ENCODE measurements around the gene SPEF2.
"Not testable (repeated sequence)": the region's sequence is repeated elsewhere in the genome, so short reads cannot be mapped to it uniquely, and the experiment has no call there.

Gene SPEF2

GRCh38 chr5:35853631-35854030, 236.0 kb downstream of the SPEF2 start:
- DNase-seq (ENCODE audit: low spot score) = no peak

DNA sequence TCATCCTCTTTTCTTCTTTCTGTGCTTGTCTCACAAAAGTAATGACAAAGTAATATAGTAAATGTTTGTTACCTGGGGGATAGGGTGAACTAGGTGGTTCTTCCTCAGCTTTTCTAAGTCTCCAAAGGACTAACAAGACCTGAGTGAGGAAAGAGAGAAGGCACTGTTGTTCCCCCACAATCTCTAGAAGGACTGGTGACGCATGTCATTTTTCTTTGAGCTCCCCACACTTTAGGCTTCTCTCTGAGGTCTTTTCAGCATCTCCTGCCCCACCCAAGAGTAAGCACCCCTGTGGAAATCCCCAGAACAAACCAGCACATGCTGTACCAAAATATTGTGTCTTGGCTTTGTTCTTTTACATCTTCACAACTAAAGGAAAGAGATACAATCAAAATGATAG, 236.6 kb downstream of the SPEF2 start:
- DNase-seq (ENCODE audit: low spot score) = no peak

DNA sequence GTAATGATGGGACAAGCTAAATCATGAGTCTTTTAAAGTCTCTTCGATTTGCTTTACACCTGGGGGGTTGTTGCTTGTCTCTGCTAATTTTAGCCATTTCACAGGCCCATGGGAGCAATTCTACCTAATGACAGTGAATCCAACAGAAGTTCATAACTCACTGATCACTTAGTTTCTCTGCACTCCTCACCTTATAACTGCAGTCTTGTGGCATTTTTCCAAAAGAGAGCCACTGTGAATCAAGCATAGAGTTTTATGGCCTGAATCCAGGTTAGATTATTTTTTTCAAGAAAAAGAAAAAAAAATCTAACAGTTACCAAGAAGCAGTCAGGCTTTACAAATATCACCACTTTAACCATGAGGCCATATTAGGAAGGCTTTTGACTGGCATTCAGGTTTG, 237.5 kb downstream of the SPEF2 start:
- DNase-seq (ENCODE audit: low spot score) = no peak

GRCh38 chr5:35856186-35856764, 238.6 kb downstream of the SPEF2 start:
- DNase-seq (ENCODE audit: low spot score) = not testable (repeated sequence)

DNA sequence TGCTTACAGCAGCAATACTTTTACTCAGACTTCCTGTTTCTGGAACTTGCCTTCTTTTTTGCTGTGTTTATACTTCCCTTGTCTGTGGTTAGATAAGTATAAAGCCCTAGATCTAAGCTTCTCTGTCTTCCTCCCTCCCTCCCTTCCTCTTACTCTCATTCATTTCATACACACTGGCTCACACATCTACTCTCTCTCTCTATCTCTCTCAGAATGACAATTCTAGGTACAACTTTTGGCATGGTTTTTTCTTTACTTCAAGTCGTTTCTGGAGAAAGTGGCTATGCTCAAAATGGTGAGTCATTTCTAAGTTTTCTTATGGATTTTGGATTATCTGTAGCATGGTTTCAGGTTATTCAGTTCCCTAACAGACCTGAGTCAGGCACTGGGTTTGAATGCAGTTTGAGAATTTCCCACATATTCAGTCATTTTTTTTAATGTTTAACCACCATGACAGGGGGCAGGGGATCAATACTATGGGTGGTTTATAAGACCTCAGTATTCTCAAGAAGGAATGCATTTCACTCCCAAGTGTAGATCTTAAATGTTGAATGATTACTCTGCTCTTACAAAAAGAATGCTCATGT, 239.2 kb downstream of the SPEF2 start, which contains the start of gene IL7R:
IL7R (plus strand) TSS at position 127 of the 587 bp plus-strand sequence; CDS start at position 214, 87 bp downstream.
- DNase-seq (ENCODE audit: low spot score) = no peak

DNA sequence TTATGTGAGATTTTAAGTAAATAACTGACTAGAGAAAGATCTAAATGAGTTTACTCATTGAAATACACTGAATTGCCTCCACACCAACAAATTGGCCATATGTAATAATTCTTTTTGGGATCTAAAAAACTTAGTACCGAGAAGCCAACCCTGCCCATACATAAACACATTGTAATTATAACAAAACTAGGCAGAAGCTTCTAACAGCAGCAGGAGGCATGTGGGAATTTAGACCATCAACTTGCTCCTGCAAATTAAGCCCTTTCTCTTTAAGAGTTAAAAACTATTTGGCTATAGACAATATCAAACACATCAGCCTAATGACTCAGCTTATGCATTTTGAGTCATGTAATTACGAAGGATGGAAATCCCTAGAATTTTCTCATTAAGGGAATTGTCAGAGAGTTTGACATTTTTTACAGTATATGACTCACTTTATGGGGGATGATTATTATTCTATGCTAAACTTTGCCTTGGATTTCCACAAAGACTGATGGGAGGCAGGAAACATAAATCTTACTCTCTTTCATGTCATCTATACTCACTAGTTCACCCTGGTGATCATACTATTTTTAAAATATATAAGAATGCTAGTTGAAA, 240.0 kb downstream of the SPEF2 start:
- peak; percentile 62 for DNase-seq (ENCODE audit: low spot score)

DNA sequence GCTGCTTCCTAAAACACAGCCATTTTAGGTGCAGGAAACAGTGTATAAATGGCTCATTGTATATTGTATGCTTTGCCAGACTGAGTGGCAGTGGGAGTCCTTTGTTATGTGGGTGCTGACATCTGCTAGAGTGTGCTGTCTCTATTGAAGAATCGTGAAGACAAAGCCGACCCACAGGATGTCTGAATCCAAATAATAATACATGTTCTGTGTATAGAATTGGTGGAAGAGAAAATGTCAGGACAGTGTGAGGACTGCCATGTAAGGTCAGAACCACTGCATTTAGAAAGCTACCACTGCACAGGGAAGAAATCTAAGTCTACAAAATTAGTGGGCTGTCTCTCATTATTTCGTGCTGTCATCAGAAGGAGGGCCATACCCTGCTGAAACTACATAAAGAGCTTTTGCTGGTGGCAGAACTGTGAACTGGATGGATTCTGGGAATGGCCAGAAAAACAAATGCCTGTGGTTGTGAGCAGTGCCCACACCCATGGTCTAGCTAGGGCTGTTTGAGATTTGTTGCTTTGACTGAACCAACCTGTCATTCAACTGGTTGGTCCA, 241.5 kb downstream of the SPEF2 start:
- DNase-seq (ENCODE audit: low spot score) = peak; percentile 32

- no peak for DNase-seq (ENCODE audit: low spot score)
Observed at GRCh38 chr5:35860686-35861085, 243.0 kb downstream of the SPEF2 start.

- DNase-seq (ENCODE audit: low spot score) = no peak
Observed at GRCh38 chr5:35861718-35862117, 244.1 kb downstream of the SPEF2 start.

- no peak for DNase-seq (ENCODE audit: low spot score)
Observed at GRCh38 chr5:35862126-35862525, 244.5 kb downstream of the SPEF2 start.

DNA sequence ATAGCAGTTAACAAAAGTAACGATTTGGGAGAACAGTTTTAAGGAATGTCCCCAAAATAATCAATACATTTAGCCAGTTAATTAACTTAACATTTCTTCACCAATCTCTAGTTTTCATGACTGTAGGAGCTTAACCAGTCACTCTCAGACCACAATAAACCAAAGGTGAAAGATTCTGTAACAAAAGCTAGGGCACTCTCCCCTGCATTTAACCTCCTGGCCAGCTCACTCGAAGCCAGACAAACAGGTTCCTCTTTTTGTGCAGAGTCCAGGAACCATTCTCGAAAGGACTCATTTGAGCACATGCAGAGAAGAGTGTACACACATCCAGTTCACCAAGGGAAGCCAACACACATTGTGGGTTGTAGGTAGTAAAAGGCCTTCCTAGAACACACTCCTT, 245.5 kb downstream of the SPEF2 start:
- no peak for DNase-seq (ENCODE audit: low spot score)
